Endothelial cell (in vitro differentiated cells): ENCODE results near the gene KCNJ6. TPM values are rescaled to one million over a fixed set of nuclear protein-coding genes. Genes with fewer than 3 reads are reported as not detected.

ENCODE experiments used
- DNase-seq: peaks from one replicate; pipeline ENCODE4 v3.0.0; 2021; ENCODE audit warnings: low spot score
- H3K27ac Mint-ChIP-seq: one replicate; pipeline ENCODE4 v1.8.0; 2021; ENCODE audit warnings: mixed read lengths, inconsistent platforms; ENCODE audit not compliant: unreplicated experiment
- H3K27me3 Mint-ChIP-seq: one replicate; pipeline ENCODE4 v1.8.0; 2021; ENCODE audit warnings: mild to moderate bottlenecking, moderate library complexity, mixed read lengths, inconsistent platforms; ENCODE audit not compliant: unreplicated experiment
- H3K36me3 Mint-ChIP-seq: one replicate; pipeline ENCODE4 v1.8.0; 2021; ENCODE audit warnings: mild to moderate bottlenecking, low read depth, mixed read lengths, inconsistent platforms; ENCODE audit not compliant: unreplicated experiment
- H3K4me1 Mint-ChIP-seq: one replicate; pipeline ENCODE4 v1.8.0; 2021; ENCODE audit warnings: mild to moderate bottlenecking, mixed read lengths, inconsistent platforms; ENCODE audit not compliant: unreplicated experiment
- H3K4me3 Mint-ChIP-seq: one replicate; pipeline ENCODE4 v1.8.0; 2021; ENCODE audit warnings: mild to moderate bottlenecking, mixed read lengths, inconsistent platforms; ENCODE audit not compliant: unreplicated experiment
- H3K9me3 Mint-ChIP-seq: one replicate; pipeline ENCODE4 v1.8.0; 2021; ENCODE audit warnings: mixed read lengths, inconsistent platforms; ENCODE audit not compliant: unreplicated experiment
- total RNA-seq: library from RNA; stranded (reverse); fragmentation: NEBNext Ultra II Directional; extraction: Animal tissue kit (Norgen Biotek cat#: 25700); gene quantifications from one replicate; pipeline ENCODE4 v1.2.1, GENCODE V29; 2021; ENCODE audit not compliant: unreplicated experiment
- TF ChIP-seq, protein P1 (sequence below): fragments of 200-600 bp; sonication (generic); IDR thresholded peaks from one replicate; pipeline ENCODE4 v1.5.0; 2021; ENCODE audit warnings: antibody characterized with exemption; ENCODE audit not compliant: unreplicated experiment

KCNJ6 gene
- total RNA-seq, 1 donor from 2014 or later = 0.41 TPM

- Mint-ChIP-seq H3K27ac (no peak overlapping the region), H3K27me3 (no peaks in the 10 kb centered on the region), H3K4me1 (peaks cover 25% of the 10 kb centered on the region), H3K36me3 (no peaks in the 10 kb centered on the region), H3K9me3 (no peaks in the 10 kb centered on the region), H3K4me3 (no peak overlapping the region)
- no peak for DNase-seq
- TF ChIP-seq, protein P1, sequence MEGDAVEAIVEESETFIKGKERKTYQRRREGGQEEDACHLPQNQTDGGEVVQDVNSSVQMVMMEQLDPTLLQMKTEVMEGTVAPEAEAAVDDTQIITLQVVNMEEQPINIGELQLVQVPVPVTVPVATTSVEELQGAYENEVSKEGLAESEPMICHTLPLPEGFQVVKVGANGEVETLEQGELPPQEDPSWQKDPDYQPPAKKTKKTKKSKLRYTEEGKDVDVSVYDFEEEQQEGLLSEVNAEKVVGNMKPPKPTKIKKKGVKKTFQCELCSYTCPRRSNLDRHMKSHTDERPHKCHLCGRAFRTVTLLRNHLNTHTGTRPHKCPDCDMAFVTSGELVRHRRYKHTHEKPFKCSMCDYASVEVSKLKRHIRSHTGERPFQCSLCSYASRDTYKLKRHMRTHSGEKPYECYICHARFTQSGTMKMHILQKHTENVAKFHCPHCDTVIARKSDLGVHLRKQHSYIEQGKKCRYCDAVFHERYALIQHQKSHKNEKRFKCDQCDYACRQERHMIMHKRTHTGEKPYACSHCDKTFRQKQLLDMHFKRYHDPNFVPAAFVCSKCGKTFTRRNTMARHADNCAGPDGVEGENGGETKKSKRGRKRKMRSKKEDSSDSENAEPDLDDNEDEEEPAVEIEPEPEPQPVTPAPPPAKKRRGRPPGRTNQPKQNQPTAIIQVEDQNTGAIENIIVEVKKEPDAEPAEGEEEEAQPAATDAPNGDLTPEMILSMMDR = no peak
Observed at GRCh38 chr21:37620401-37620800, 295.9 kb downstream of the KCNJ6 start.

- Mint-ChIP-seq H3K4me3 (no peak overlapping the region), H3K27me3 (peaks cover under 1% of the 10 kb centered on the region), H3K36me3 (no peaks in the 10 kb centered on the region), H3K27ac (no peak overlapping the region), H3K4me1 (peaks cover 25% of the 10 kb centered on the region), H3K9me3 (no peaks in the 10 kb centered on the region)
- TF ChIP-seq, protein P1 = no peak
- DNase-seq = no peak
Observed at GRCh38 chr21:37619464-37619974, 296.7 kb downstream of the KCNJ6 start.

GRCh38 chr21:37618081-37618480, 298.2 kb downstream of the KCNJ6 start:
- no peak overlapping the region for H3K27ac Mint-ChIP-seq
- no peaks in the 10 kb centered on the region for H3K9me3 Mint-ChIP-seq
- H3K27me3 Mint-ChIP-seq = peaks cover 6% of the 10 kb centered on the region
- TF ChIP-seq, protein P1 = no peak
- no peak overlapping the region for H3K4me3 Mint-ChIP-seq
- H3K36me3 Mint-ChIP-seq = peaks cover 8% of the 10 kb centered on the region
- peaks cover 12% of the 10 kb centered on the region for H3K4me1 Mint-ChIP-seq
- no peak for DNase-seq

- Mint-ChIP-seq H3K36me3 (peaks cover 8% of the 10 kb centered on the region), H3K4me1 (no peaks in the 10 kb centered on the region), H3K9me3 (no peaks in the 10 kb centered on the region), H3K4me3 (no peak overlapping the region), H3K27me3 (peaks cover 6% of the 10 kb centered on the region), H3K27ac (no peak overlapping the region)
- DNase-seq = no peak
- TF ChIP-seq, protein P1 = no peak
Observed at GRCh38 chr21:37615962-37616361, 300.3 kb downstream of the KCNJ6 start.

GRCh38 chr21:37614351-37614875, 301.8 kb downstream of the KCNJ6 start:
- no peaks in the 10 kb centered on the region for H3K9me3 Mint-ChIP-seq
- no peak for DNase-seq
- H3K4me1 Mint-ChIP-seq = no peaks in the 10 kb centered on the region
- H3K4me3 Mint-ChIP-seq = no peak overlapping the region
- no peak overlapping the region for H3K27ac Mint-ChIP-seq
- TF ChIP-seq, protein P1 = no peak
- H3K36me3 Mint-ChIP-seq = peaks cover 8% of the 10 kb centered on the region
- peaks cover 6% of the 10 kb centered on the region for H3K27me3 Mint-ChIP-seq
